Measurements from ENCODE around the gene S100A10. TPM values are rescaled to one million over a fixed set of nuclear protein-coding genes. Genes with fewer than 3 reads are reported as not detected.

S100A10 gene
- polyA plus RNA-seq, 1 experiment: 40.3 TPM

- H3K27me3 ChIP-seq (ENCODE audit: control insufficient read depth, insufficient read depth, low read length): no peaks in the 10 kb centered on the region
- H3K36me3 ChIP-seq (ENCODE audit: control insufficient read depth, insufficient read depth, low read length): peaks cover 15% of the 10 kb centered on the region
- H3K4me3 ChIP-seq (ENCODE audit: low read depth, low read length): no peak overlapping the region
- ChIA-PET POLR2A (no interaction called here), CTCF (interaction anchor here (1.3 to 2.1 kb wide), 3 partner anchors 16 to 28 kb away, joined by 4 to 6 read pairs (median 4); no protein-coding TSS in a partner anchor)
- TF ChIP-seq CTCF (IDR thresholded peaks at IDR 0.05; ENCODE audit: insufficient read depth, low read depth, low read length): no peak
- no peak for DNase-seq (ENCODE audit: low read depth)
Measured at GRCh38 chr1:152029929-152030211, 36.2 kb upstream of the S100A10 start.

- TF ChIP-seq CTCF (IDR thresholded peaks at IDR 0.05; ENCODE audit: insufficient read depth, low read depth, low read length): no peak
- DNase-seq (ENCODE audit: low read depth): no peak
- ChIA-PET POLR2A (no interaction called here), CTCF (interaction anchor here (1.3 to 2.1 kb wide), 3 partner anchors 16 to 28 kb away, joined by 4 to 6 read pairs (median 4); no protein-coding TSS in a partner anchor)
- Histone ChIP-seq H3K27me3 (ENCODE audit: control insufficient read depth, insufficient read depth, low read length) (no peaks in the 10 kb centered on the region), H3K36me3 (ENCODE audit: control insufficient read depth, insufficient read depth, low read length) (peaks cover 15% of the 10 kb centered on the region), H3K4me3 (ENCODE audit: low read depth, low read length) (no peak overlapping the region)
Measured at GRCh38 chr1:152029144-152029928, 35.7 kb upstream of the S100A10 start.

GRCh38 chr1:152026895-152027294 is 33.2 kb upstream of the S100A10 start:
- H3K36me3 ChIP-seq (ENCODE audit: control insufficient read depth, insufficient read depth, low read length): peaks cover 3% of the 10 kb centered on the region
- H3K4me3 ChIP-seq (ENCODE audit: low read depth, low read length): no peak overlapping the region
- CTCF ChIA-PET: interaction anchor here (1.3 to 2.2 kb wide), 3 partner anchors 9 to 22 kb away, joined by 3 to 7 read pairs (median 4); partner anchors contain the start of gene S100A11
- POLR2A ChIA-PET: no interaction called here
- DNase-seq (ENCODE audit: low read depth): no peak
- H3K27me3 ChIP-seq (ENCODE audit: control insufficient read depth, insufficient read depth, low read length): peaks cover 4% of the 10 kb centered on the region
- no peak for TF ChIP-seq CTCF (IDR thresholded peaks at IDR 0.05; ENCODE audit: insufficient read depth, low read depth, low read length)

- no peak for DNase-seq (ENCODE audit: low read depth)
- peaks cover 6% of the 10 kb centered on the region for H3K27me3 ChIP-seq (ENCODE audit: control insufficient read depth, insufficient read depth, low read length)
- POLR2A ChIA-PET: no interaction called here
- H3K4me3 ChIP-seq (ENCODE audit: low read depth, low read length): no peak overlapping the region
- no peak for TF ChIP-seq CTCF (IDR thresholded peaks at IDR 0.05; ENCODE audit: insufficient read depth, low read depth, low read length)
- no peaks in the 10 kb centered on the region for H3K36me3 ChIP-seq (ENCODE audit: control insufficient read depth, insufficient read depth, low read length)
- CTCF ChIA-PET: interaction anchor here (1.0 to 1.6 kb wide), 3 partner anchors 10 to 89 kb away, joined by 4 to 6 read pairs (median 5); no protein-coding TSS in a partner anchor
Measured at GRCh38 chr1:152024223-152024622, 30.6 kb upstream of the S100A10 start.

- ChIA-PET CTCF (interaction anchor here (1.0 to 1.6 kb wide), 4 partner anchors 10 to 88 kb away, joined by 4 to 6 read pairs (median 6); no protein-coding TSS in a partner anchor), POLR2A (no interaction called here)
- Histone ChIP-seq H3K4me3 (ENCODE audit: low read depth, low read length) (no peak overlapping the region), H3K36me3 (ENCODE audit: control insufficient read depth, insufficient read depth, low read length) (no peaks in the 10 kb centered on the region), H3K27me3 (ENCODE audit: control insufficient read depth, insufficient read depth, low read length) (peaks cover 6% of the 10 kb centered on the region)
- DNase-seq (ENCODE audit: low read depth): no peak
- no peak for TF ChIP-seq CTCF (IDR thresholded peaks at IDR 0.05; ENCODE audit: insufficient read depth, low read depth, low read length)
Measured at GRCh38 chr1:152023221-152023620, 29.6 kb upstream of the S100A10 start.

All from BJ (cell line).